Rectal smooth muscle tissue (tissue), 1 donor: ENCODE measurements around the gene PCNT.
"Not testable (repeated sequence)": the region's sequence is repeated elsewhere in the genome, so short reads cannot be mapped to it uniquely, and the experiment has no call there.

Source experiments
- H3K27ac ChIP-seq: one replicate; pipeline ENCODE4 v1.7.0; 2013; ENCODE audit warnings: low read depth, low read length, inconsistent platforms
- H3K27me3 ChIP-seq: one replicate; pipeline ENCODE4 v1.7.0; 2013; ENCODE audit warnings: low read length; ENCODE audit not compliant: control insufficient read depth, insufficient read depth
- H3K36me3 ChIP-seq: one replicate; pipeline ENCODE4 v1.7.0; 2013; ENCODE audit warnings: low read length; ENCODE audit not compliant: control insufficient read depth, insufficient read depth
- H3K4me1 ChIP-seq: one replicate; pipeline ENCODE4 v1.7.0; 2013; ENCODE audit warnings: low read length; ENCODE audit not compliant: control insufficient read depth, insufficient read depth
- H3K4me3 ChIP-seq: one replicate; pipeline ENCODE4 v1.7.0; 2013; ENCODE audit warnings: low read length
- H3K9ac ChIP-seq: one replicate; pipeline ENCODE4 v1.7.0; 2013; ENCODE audit warnings: low read length

The PCNT gene

GRCh38 chr21:46437096-46437498 lies 113.1 kb downstream of the PCNT start:
- Histone ChIP-seq H3K9ac (no peak overlapping the region), H3K4me1 (no peaks in the 10 kb centered on the region), H3K27me3 (no peaks in the 10 kb centered on the region), H3K4me3 (no peak overlapping the region), H3K36me3 (peaks cover 30% of the 10 kb centered on the region), H3K27ac (no peak overlapping the region)

- H3K4me1 ChIP-seq, result no peaks in the 10 kb centered on the region
- H3K9ac ChIP-seq, result no peak overlapping the region
- no peaks in the 10 kb centered on the region for H3K27me3 ChIP-seq
- peaks cover 32% of the 10 kb centered on the region for H3K36me3 ChIP-seq
- H3K27ac ChIP-seq, result no peak overlapping the region
- H3K4me3 ChIP-seq, result no peak overlapping the region
Measured at GRCh38 chr21:46437511-46437910, 113.6 kb downstream of the PCNT start.

GRCh38 chr21:46438241-46438640 lies 114.3 kb downstream of the PCNT start:
- H3K36me3 ChIP-seq, result peaks cover 35% of the 10 kb centered on the region

GRCh38 chr21:46439906-46440305 lies 116.0 kb downstream of the PCNT start:
- H3K27me3 ChIP-seq, result no peaks in the 10 kb centered on the region
- no peak overlapping the region for H3K27ac ChIP-seq
- no peak overlapping the region for H3K9ac ChIP-seq
- H3K4me1 ChIP-seq, result no peaks in the 10 kb centered on the region
- peaks cover 37% of the 10 kb centered on the region for H3K36me3 ChIP-seq
- H3K4me3 ChIP-seq, result no peak overlapping the region

More at GRCh38 chr21:46438241-46438640, 114.3 kb downstream of the PCNT start:
- no peak overlapping the region for H3K9ac ChIP-seq
- H3K4me3 ChIP-seq, result no peak overlapping the region
- H3K27me3 ChIP-seq, result no peaks in the 10 kb centered on the region
- no peak overlapping the region for H3K27ac ChIP-seq
- no peaks in the 10 kb centered on the region for H3K4me1 ChIP-seq

GRCh38 chr21:46441331-46441730 lies 117.4 kb downstream of the PCNT start:
- H3K27me3 ChIP-seq, result no peaks in the 10 kb centered on the region
- no peak overlapping the region for H3K4me3 ChIP-seq
- no peak overlapping the region for H3K27ac ChIP-seq
- peaks cover 37% of the 10 kb centered on the region for H3K36me3 ChIP-seq
- no peak overlapping the region for H3K9ac ChIP-seq
- no peaks in the 10 kb centered on the region for H3K4me1 ChIP-seq

GRCh38 chr21:46441961-46442498 lies 118.1 kb downstream of the PCNT start:
- Histone ChIP-seq H3K9ac (no peak overlapping the region), H3K27me3 (no peaks in the 10 kb centered on the region), H3K27ac (no peak overlapping the region), H3K4me1 (no peaks in the 10 kb centered on the region), H3K4me3 (no peak overlapping the region), H3K36me3 (peaks cover 36% of the 10 kb centered on the region)

GRCh38 chr21:46442938-46443337 lies 119.0 kb downstream of the PCNT start:
- H3K9ac ChIP-seq, result no peak overlapping the region
- H3K27me3 ChIP-seq, result no peaks in the 10 kb centered on the region
- no peak overlapping the region for H3K27ac ChIP-seq
- H3K36me3 ChIP-seq, result peaks cover 28% of the 10 kb centered on the region
- H3K4me1 ChIP-seq, result no peaks in the 10 kb centered on the region
- no peak overlapping the region for H3K4me3 ChIP-seq

- Histone ChIP-seq H3K9ac (no peak overlapping the region), H3K4me1 (no peaks in the 10 kb centered on the region), H3K4me3 (no peak overlapping the region), H3K27ac (no peak overlapping the region), H3K36me3 (peaks cover 25% of the 10 kb centered on the region), H3K27me3 (no peaks in the 10 kb centered on the region)
Measured at GRCh38 chr21:46443910-46444309, 120.0 kb downstream of the PCNT start.

GRCh38 chr21:46448108-46448507 lies 124.2 kb downstream of the PCNT start:
- Histone ChIP-seq H3K27me3 (no peaks in the 10 kb centered on the region), H3K36me3 (peaks cover 2% of the 10 kb centered on the region), H3K27ac (no peak overlapping the region), H3K9ac (no peak overlapping the region), H3K4me1 (no peaks in the 10 kb centered on the region), H3K4me3 (no peak overlapping the region)

- not testable (repeated sequence) for H3K4me1 ChIP-seq, H3K4me3 ChIP-seq, H3K27me3 ChIP-seq, H3K36me3 ChIP-seq, H3K27ac ChIP-seq, H3K9ac ChIP-seq
Measured at GRCh38 chr21:46448855-46449254, 124.9 kb downstream of the PCNT start.

- Histone ChIP-seq H3K36me3 (peaks cover 2% of the 10 kb centered on the region), H3K4me1 (peaks cover 16% of the 10 kb centered on the region), H3K4me3 (no peak overlapping the region)
Measured at GRCh38 chr21:46452710-46453109, 128.8 kb downstream of the PCNT start.

GRCh38 chr21:46454142-46454541 lies 130.2 kb downstream of the PCNT start:
- Histone ChIP-seq H3K4me1 (peaks cover 18% of the 10 kb centered on the region), H3K4me3 (no peak overlapping the region), H3K27ac (no peak overlapping the region), H3K9ac (no peak overlapping the region), H3K36me3 (peaks cover 2% of the 10 kb centered on the region), H3K27me3 (no peaks in the 10 kb centered on the region)

More at GRCh38 chr21:46452710-46453109, 128.8 kb downstream of the PCNT start:
- H3K27ac ChIP-seq, result no peak overlapping the region
- no peaks in the 10 kb centered on the region for H3K27me3 ChIP-seq
- no peak overlapping the region for H3K9ac ChIP-seq

- H3K9ac ChIP-seq, result no peak overlapping the region
- peaks cover 18% of the 10 kb centered on the region for H3K4me1 ChIP-seq
- peaks cover 2% of the 10 kb centered on the region for H3K36me3 ChIP-seq
- no peaks in the 10 kb centered on the region for H3K27me3 ChIP-seq
- no peak overlapping the region for H3K27ac ChIP-seq
- no peak overlapping the region for H3K4me3 ChIP-seq
Measured at GRCh38 chr21:46454634-46455390, 130.9 kb downstream of the PCNT start.
